GM12878 (cell line): ENCODE measurements around the gene MEIOB. TPM values are rescaled to one million over a fixed set of nuclear protein-coding genes. Genes with fewer than 3 reads are reported as not detected.

Experiments
- ATAC-seq: fragments of 200-7000 bp; cut with Tn5 transposase; 3 replicates; pipeline ENCODE4 v1.9.1; 2020; ENCODE audit warnings: mild to moderate bottlenecking, moderate library complexity
- BruUV-seq: library from RNA; stranded (reverse); fragments of 400-500 nt; replicated peaks from 2 replicates; lab custom pipeline; 2021; lab: Mats Ljungman, UMichigan
- CTCF ChIA-PET: fragments of 300-600 bp; sonication (Branson Sonifier 250); formaldehyde crosslinking; extraction: SDS; loops from one replicate; lab custom pipeline; 2021; ENCODE audit warnings: inconsistent platforms; lab: Yijun Ruan, JAX
- POLR2A ChIA-PET: fragments of 350-600 bp; formaldehyde crosslinking; extraction: SDS; loops from one replicate; lab custom pipeline; 2021; ENCODE audit warnings: inconsistent platforms; lab: Charles Lee
- RAD21 ChIA-PET: fragments of 300-600 bp; sonication (Branson Sonifier 250); formaldehyde crosslinking; loops from one replicate; lab custom pipeline; 2023; ENCODE audit warnings: antibody characterized with exemption; ENCODE audit not compliant: unreplicated experiment; lab: Charles Lee
- SMC1A ChIA-PET: fragments of 300-600 bp; sonication (Branson Sonifier 250); formaldehyde crosslinking; loops from one replicate; lab custom pipeline; 2023; ENCODE audit not compliant: unreplicated experiment, uncharacterized antibody; lab: Charles Lee
- DNase-seq: peaks from one replicate; pipeline ENCODE4 v3.0.0-alpha.2; 2011; ENCODE audit warnings: low read depth, low spot score
- FAIRE-seq: peaks from 3 replicates; lab custom pipeline; 2011; peaks lifted over from hg19 to GRCh38; lab: Jason Lieb, UNC
- H2AFZ ChIP-seq: 2 replicates; pipeline ENCODE4 v1.6.0; 2011; ENCODE audit warnings: low read depth, low read length, control low read depth; ENCODE audit not compliant: control insufficient read depth
- H3K27ac ChIP-seq: 2 replicates; pipeline ENCODE4 v1.5.1; 2011; ENCODE audit warnings: control low read depth; ENCODE audit not compliant: control insufficient read depth, insufficient read depth
- H3K27me3 ChIP-seq, 2 experiments: replicated peaks in 1 of 2; 2 replicates each; pipeline versions ENCODE4 v1.6.0 to v1.6.1; 2011; ENCODE audit warnings: low read length in 1 of 2; ENCODE audit not compliant: control insufficient read depth in 2 of 2, insufficient read depth in 2 of 2
- H3K36me3 ChIP-seq, 2 experiments: 2 replicates each; pipeline ENCODE4 v1.5.1; 2011; ENCODE audit warnings: low read length in 1 of 2; ENCODE audit not compliant: control insufficient read depth in 2 of 2, insufficient read depth in 2 of 2
- H3K4me1 ChIP-seq: 2 replicates; pipeline ENCODE4 v1.6.1; 2011; ENCODE audit warnings: mild to moderate bottlenecking, low read length, moderate library complexity, mixed read lengths; ENCODE audit not compliant: control insufficient read depth, insufficient read depth
- H3K4me2 ChIP-seq: 2 replicates; pipeline ENCODE4 v1.6.0; 2011; ENCODE audit warnings: control low read depth; ENCODE audit not compliant: control insufficient read depth, insufficient read depth
- H3K4me3 ChIP-seq: fragments of 200-600 bp; sonication (generic); 2 replicates; pipeline ENCODE4 v1.5.1; 2016
- H3K79me2 ChIP-seq: 2 replicates; pipeline ENCODE4 v1.6.0; 2011; ENCODE audit warnings: low read length; ENCODE audit not compliant: control insufficient read depth, insufficient read depth
- H3K9ac ChIP-seq: 2 replicates; pipeline ENCODE4 v1.8.0; 2011; ENCODE audit warnings: low read length, control low read depth, mixed read lengths; ENCODE audit not compliant: control insufficient read depth, insufficient read depth
- H3K9me3 ChIP-seq: replicated peaks from 3 replicates; pipeline ENCODE4 v1.5.1; 2011; ENCODE audit warnings: mild to moderate bottlenecking, low read length; ENCODE audit not compliant: control insufficient read depth, insufficient read depth
- H4K20me1 ChIP-seq: 2 replicates; pipeline ENCODE4 v1.6.0; 2011; ENCODE audit not compliant: control insufficient read depth, insufficient read depth
- BACH1 ChIP-seq: fragments of 450-650 bp; IDR thresholded peaks from 2 replicates; pipeline ENCODE4 v1.6.1; 2017; ENCODE audit warnings: mild to moderate bottlenecking, borderline replicate concordance
- CHD1 ChIP-seq: IDR thresholded peaks from 2 replicates; pipeline ENCODE4 v1.6.1; 2012; ENCODE audit warnings: low read depth, low read length, improper control_type of control experiment
- GATAD2B ChIP-seq: fragments of 450-650 bp; conservative IDR thresholded peaks from 2 replicates; pipeline ENCODE4 v1.6.1; 2017; ENCODE audit warnings: low read depth, mild to moderate bottlenecking, moderate library complexity
- IKZF1 ChIP-seq: fragments of 450-650 bp; conservative IDR thresholded peaks from 2 replicates; pipeline ENCODE4 v1.6.1; 2017; ENCODE audit warnings: antibody characterized with exemption, mild to moderate bottlenecking
- KLF5 ChIP-seq: fragments of 450-650 bp; IDR thresholded peaks from 2 replicates; pipeline ENCODE4 v1.6.1; 2014; ENCODE audit warnings: mild to moderate bottlenecking; ENCODE audit not compliant: partially characterized antibody
- MEF2A ChIP-seq: IDR thresholded peaks from 2 replicates; pipeline ENCODE4 v1.6.1; 2011; ENCODE audit warnings: low read depth, mild to moderate bottlenecking, low read length, moderate library complexity; ENCODE audit not compliant: insufficient read depth
- NR2C1 ChIP-seq: fragments of 450-650 bp; IDR thresholded peaks from 2 replicates; pipeline ENCODE4 v1.6.1; 2017; ENCODE audit warnings: antibody characterized with exemption, mild to moderate bottlenecking, moderate library complexity
- PAX5 ChIP-seq: IDR thresholded peaks from 2 replicates; pipeline ENCODE4 v1.6.1; 2011; ENCODE audit warnings: low read depth, low read length, borderline replicate concordance
- PRDM15 ChIP-seq: fragments of 450-650 bp; formaldehyde crosslinking; IDR thresholded peaks from 2 replicates; pipeline ENCODE4 v1.4.0; 2020; ENCODE audit warnings: mild to moderate bottlenecking, moderate library complexity
- RAD51 ChIP-seq: fragments of 450-650 bp; IDR thresholded peaks from 2 replicates; pipeline ENCODE4 v1.6.1; 2016; ENCODE audit warnings: moderate library complexity, mild to moderate bottlenecking, inconsistent platforms
- SMAD1 ChIP-seq: fragments of 450-650 bp; IDR thresholded peaks from 2 replicates; pipeline ENCODE4 v1.6.1; 2018; ENCODE audit warnings: mild to moderate bottlenecking, low read depth; ENCODE audit not compliant: partially characterized antibody
- SPI1 ChIP-seq: IDR thresholded peaks from 2 replicates; pipeline ENCODE4 v1.6.1; 2011; ENCODE audit warnings: low read depth, mild to moderate bottlenecking, low read length, moderate library complexity, borderline replicate concordance; ENCODE audit not compliant: insufficient read depth
- SUPT20H ChIP-seq: IDR thresholded peaks from 2 replicates; pipeline ENCODE4 v1.6.1; 2011; ENCODE audit warnings: low read depth, mild to moderate bottlenecking, low read length, moderate library complexity, borderline replicate concordance; ENCODE audit not compliant: control insufficient read depth
- TCF12 ChIP-seq: IDR thresholded peaks from 2 replicates; pipeline ENCODE4 v1.6.1; 2011; ENCODE audit warnings: low read depth, mild to moderate bottlenecking, low read length
- USF2 ChIP-seq: IDR thresholded peaks from 2 replicates; pipeline ENCODE4 v1.6.1; 2011; ENCODE audit warnings: low read depth, low read length, improper control_type of control experiment, borderline replicate concordance
- WGBS: methylation state at CpG from one replicate; pipeline ENCODE4 v1.1.6; 2016; ENCODE audit warnings: low lambda C conversion rate; ENCODE audit not compliant: insufficient replicate concordance, insufficient coverage; ENCODE audit errors: missing lambda C conversion rate; 5-methylcytosine and 5-hydroxymethylcytosine counted together
- in situ Hi-C: fragments of 300-500 bp; cut with MboI; formaldehyde crosslinking; loops from 9 replicates; pipeline ENCODE4 v1.14.3; 2018; ENCODE audit warnings: mixed read lengths
- intact Hi-C: fragments of 100-400 bp; cut with micrococcal nuclease; formaldehyde crosslinking; loops from one replicate; pipeline ENCODE4 v1.14.2; 2022; ENCODE audit not compliant: unreplicated experiment
- polyA plus RNA-seq, 11 experiments: library from polyadenylated mRNA; depleted of rRNA in 4 of 11; unstranded in 6 of 11; stranded (reverse) in 5 of 11; fragments of >200 nt; fragmentation: Nextera tagmentation in 4 of 11; fragmentation: Illumina TruSeq in 1 of 11; extraction: Ambion mirVana in 4 of 11; extraction: Trizol in 1 of 11; gene quantifications; 1 replicate in 1 of 11; 2 replicates in 10 of 11; pipeline versions ENCODE4 v1.2.1 to v1.2.3, GENCODE V29; 2011 to 2016; ENCODE audit warnings: inconsistent platforms in 2 of 11, missing spikeins in 2 of 11, low read depth in 1 of 11
- total RNA-seq, 4 experiments: library from RNA; depleted of rRNA in 3 of 4; stranded (reverse); fragments of >200 nt in 3 of 4; fragmentation: Illumina TruSeq in 1 of 4; extraction: Trizol in 1 of 4; gene quantifications; 2 replicates each; pipeline versions ENCODE4 v1.2.1 to v1.2.3, GENCODE V29; 2013 to 2021
- TF ChIP-seq, protein P1 (sequence below): fragments of 450-650 bp; formaldehyde crosslinking; IDR thresholded peaks from 2 replicates; pipeline ENCODE4 v1.4.0; 2022; ENCODE audit warnings: mild to moderate bottlenecking, moderate library complexity

The MEIOB gene
- total and polyA plus RNA-seq, 10 of the 15 experiments (the other 5 are each of a cell fraction or from before 2014, with no cell fraction given) = 0.04 to 0.26 (median 0.09) TPM; not detected in 5

DNA sequence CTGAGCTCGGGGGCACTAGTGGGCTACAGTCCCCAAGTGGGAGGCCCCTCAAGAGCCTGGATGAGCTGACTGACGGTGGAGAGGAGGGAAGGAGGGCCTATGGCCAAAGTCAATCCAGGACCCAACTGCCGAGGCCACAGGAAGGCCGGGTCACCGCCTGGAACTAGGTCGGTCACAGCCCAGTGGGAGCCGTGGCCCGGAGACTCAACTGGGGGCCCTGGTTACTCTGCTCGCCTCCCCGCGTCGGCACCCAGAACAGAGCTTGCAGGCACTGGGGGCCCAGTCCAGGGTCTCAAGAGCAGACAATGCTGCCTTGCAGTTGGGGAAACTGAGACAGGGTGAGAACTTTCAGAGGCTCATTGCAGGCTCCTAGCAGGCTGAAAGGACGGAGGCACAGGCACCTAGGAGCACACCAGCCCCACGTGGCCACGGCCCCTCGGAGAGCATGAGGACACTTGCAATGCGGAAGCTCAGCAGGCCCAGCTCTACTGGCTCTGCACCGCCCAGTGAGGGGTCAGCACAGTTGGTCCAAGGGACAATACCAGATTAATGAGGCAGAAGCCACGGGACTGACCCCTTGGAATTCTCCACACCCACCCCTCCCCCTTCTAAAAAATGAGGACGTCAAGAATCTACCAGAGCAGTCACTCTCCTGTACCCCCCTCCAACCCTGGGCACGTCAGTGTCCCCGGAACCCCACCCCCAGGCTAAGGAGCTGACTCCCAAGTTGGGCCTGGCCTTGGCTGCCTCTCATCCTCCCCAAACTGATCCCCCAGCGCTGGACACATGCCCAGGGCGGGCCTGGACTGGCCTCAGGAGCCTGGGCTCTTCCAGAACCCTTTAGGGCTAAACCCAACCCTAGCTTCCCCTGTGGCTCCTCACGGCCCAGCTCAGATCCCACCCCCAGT, 44.0 kb upstream of the MEIOB start:
- Histone ChIP-seq H4K20me1 (no peaks in the 10 kb centered on the region), H3K9me3 (no peaks in the 10 kb centered on the region), H3K36me3 (no peaks in the 10 kb centered on the region; a peak in 1 of 4 replicates), H3K4me1 (no peaks in the 10 kb centered on the region), H3K27me3 (peaks cover 6 to 7% of the 10 kb centered on the region in 2 experiments; a peak in 3 of 4 replicates), H3K4me3 (no peak overlapping the region), H3K4me2 (no peak overlapping the region), H2AFZ (no peak overlapping the region), H3K79me2 (no peaks in the 10 kb centered on the region), H3K27ac (no peak overlapping the region), H3K9ac (no peak overlapping the region)
- ATAC-seq (no peak), FAIRE-seq (no peak), DNase-seq (no peak)
- CTCF ChIA-PET = interaction anchor here (2.3 kb wide), 1 partner anchor 13 kb away, joined by 6 read pairs; no protein-coding TSS in a partner anchor
- 40% methylated on average over 25 of the region's 25 CpGs for WGBS
- in situ Hi-C loops (no loop called here), intact Hi-C loops (no loop called here)
- RAD21 ChIA-PET = no interaction called here
- BruUV-seq = no TSS peak
- SMC1A ChIA-PET = no interaction called here
- POLR2A ChIA-PET = no interaction called here
- TF ChIP-seq RAD51 = no peak
- TF ChIP-seq, protein P1, sequence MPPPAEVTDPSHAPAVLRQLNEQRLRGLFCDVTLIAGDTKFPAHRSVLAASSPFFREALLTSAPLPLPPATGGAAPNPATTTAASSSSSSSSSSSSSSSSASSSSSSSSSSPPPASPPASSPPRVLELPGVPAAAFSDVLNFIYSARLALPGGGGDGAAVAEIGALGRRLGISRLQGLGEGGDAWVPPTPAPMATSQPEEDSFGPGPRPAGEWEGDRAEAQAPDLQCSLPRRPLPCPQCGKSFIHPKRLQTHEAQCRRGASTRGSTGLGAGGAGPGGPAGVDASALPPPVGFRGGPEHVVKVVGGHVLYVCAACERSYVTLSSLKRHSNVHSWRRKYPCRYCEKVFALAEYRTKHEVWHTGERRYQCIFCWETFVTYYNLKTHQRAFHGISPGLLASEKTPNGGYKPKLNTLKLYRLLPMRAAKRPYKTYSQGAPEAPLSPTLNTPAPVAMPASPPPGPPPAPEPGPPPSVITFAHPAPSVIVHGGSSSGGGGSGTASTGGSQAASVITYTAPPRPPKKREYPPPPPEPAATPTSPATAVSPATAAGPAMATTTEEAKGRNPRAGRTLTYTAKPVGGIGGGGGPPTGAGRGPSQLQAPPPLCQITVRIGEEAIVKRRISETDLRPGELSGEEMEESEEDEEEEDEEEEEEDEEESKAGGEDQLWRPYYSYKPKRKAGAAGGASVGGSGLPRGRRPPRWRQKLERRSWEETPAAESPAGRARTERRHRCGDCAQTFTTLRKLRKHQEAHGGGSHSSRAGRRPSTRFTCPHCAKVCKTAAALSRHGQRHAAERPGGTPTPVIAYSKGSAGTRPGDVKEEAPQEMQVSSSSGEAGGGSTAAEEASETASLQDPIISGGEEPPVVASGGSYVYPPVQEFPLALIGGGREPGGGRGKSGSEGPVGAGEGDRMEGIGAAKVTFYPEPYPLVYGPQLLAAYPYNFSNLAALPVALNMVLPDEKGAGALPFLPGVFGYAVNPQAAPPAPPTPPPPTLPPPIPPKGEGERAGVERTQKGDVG (CRISPR knock-in tag) = no peak
- no peak for TF ChIP-seq SMAD1
- TF ChIP-seq IKZF1 = no peak
- TF ChIP-seq GATAD2B = no peak
- TF ChIP-seq CHD1 = no peak
- TF ChIP-seq PRDM15 (CRISPR knock-in tag) = no peak
- TF ChIP-seq PAX5 = no peak
- TF ChIP-seq SPI1 = no peak
- no peak for TF ChIP-seq BACH1
- no peak for TF ChIP-seq NR2C1
- TF ChIP-seq KLF5 = no peak
- TF ChIP-seq TCF12 = no peak
- no peak for TF ChIP-seq USF2
- no peak for TF ChIP-seq MEF2A
- TF ChIP-seq SUPT20H = no peak
